ENCODE results near the gene USP25. TPM values are rescaled to one million over a fixed set of nuclear protein-coding genes. Genes with fewer than 3 reads are reported as not detected.

Gene USP25
- total RNA-seq, 1 donor from 2014 or later: 60.7 TPM

DNA sequence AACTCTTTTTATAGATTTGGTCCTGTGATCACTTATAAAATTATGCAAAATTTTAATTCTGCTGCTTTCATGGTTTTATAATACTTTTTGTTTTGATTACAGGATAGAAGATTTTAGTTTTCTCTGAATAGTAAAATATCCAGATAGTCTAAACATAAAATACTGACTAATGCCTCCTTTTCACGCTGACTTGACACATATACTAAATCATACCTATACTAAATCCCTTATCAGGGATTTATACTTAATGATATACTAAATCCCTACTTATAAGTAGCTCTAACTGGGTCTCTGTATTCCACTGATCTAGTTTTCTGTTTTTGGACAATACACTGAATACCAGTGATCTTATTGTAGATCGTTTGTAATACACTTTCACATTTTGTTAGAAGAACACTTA, 128.0 kb downstream of the USP25 start:
- no peak for DNase-seq

- no peak for DNase-seq
Measured at GRCh38 chr21:15860541-15860940, 130.8 kb downstream of the USP25 start.

- DNase-seq: no peak
Measured at GRCh38 chr21:15868940-15869339, 139.2 kb downstream of the USP25 start.

DNA sequence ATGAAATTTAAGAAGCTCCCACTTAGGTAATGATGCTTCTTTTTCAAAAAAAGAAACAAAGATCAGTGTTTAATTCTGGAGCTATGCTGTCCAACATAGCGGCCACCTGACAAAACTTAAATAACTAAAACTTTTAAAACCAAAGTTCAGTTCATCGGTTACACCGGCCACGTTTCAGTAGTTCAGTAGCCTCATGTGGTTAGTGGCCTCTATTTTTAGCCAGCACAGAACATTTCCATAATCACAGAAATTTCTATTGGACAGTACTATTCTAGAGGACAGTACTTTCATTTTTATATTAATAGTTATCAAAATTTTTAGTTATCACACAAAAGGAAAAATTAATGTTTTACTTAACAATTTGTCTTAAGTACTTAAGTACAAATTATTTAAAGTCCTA, 141.0 kb downstream of the USP25 start:
- DNase-seq: no peak

DNA sequence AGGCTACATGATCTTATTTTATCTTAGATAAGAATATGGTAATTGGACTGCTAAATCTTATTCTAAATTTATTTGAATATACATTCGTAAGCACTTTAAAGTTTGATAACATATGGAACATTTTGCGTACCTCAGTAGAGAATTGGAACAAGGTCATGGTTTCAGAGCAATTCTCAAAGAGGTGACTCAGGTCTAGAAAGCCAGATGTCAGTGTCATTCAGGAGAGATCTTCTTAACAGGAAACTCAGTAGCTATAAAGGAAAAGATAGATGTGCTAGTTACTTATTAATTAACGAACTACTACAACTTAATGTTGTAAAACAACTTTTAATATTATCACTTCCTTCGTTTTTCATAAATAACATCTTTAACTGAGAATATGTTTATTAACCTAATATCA, 142.5 kb downstream of the USP25 start:
- DNase-seq: no peak

GRCh38 chr21:15874615-15875014, 144.8 kb downstream of the USP25 start:
- no peak for DNase-seq

DNA sequence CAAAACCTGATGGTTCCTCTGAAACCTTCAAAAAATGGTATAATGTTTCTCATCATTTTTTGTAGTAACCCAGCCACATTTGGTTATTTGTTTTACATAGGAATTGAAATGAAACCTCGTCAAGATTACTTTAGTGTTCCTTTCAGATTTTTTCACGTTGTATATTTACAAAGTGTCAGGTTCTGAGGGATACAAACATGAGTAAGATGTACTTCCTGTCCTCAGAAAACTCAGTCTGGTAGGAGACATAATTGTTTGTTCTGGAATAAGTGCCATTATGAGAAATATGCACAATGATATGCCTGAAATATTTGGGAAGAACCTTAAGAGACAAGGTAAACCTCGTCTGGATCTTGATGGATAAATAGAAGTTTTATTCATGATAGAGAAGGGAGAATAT, 145.5 kb downstream of the USP25 start:
- no peak for DNase-seq

- DNase-seq: no peak
Measured at GRCh38 chr21:15893902-15894301, 164.1 kb downstream of the USP25 start.

DNA sequence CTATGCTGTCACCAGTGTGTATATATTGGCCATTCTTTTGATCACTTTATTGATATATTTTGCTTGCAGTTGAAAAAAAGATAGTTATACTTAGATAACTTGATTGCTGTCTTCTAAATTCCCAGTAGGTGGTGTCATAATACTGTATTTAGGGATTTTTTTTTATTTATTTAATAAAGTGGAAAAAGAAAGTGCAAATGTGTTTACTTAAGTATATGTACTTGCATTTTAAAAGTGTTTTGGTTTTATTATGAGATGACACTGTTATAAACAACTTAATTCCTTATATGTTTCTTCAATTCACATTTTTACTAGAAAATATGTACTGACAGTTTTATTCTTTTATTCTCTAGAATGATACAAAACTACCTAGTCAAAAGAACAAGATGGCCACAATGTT, 164.8 kb downstream of the USP25 start:
- DNase-seq: no peak

DNA sequence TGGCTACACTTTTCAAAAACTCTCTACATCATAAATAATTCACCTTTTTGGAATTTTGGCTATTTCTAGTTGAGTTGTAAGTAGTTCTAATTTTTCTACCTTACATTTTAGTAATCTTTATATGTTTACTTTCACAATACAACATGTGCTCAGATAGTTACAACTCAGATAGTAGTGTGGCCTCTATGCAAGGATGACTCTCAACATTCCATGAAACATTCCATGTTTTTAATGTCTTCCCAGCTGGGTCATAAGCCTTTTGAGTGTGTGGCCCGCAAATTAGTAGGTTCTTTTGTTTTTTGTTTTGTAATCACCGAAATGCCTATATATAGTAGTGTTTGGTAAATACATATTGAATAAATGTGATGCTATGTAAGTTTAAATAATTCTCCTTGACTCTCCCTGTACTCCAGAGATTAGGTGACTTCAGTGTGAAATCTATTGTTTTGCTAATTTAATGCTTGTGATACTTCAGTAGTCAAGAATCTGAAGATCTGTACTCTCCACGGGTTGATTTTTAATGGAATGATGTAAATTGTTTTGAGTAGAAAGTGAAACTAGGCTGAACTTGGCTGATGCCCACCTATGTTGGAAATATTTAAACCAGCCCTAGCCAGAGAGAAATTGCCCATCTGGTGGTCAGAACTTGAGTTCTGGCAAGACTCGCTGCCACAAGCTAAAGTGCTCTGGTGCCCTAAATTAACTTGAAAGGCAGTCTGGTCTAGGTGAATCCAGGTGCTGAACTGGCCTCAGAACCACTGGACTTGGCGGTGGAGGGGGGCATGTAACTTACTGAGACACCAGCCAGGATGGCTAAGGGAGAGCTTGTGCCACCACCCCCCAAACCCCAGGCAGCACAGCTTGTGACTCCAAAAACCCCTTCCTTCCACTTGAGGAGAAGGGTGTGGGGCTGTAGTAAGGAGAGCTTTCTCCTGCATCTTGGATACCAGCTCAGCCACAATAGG, 165.6 kb downstream of the USP25 start:
- DNase-seq: no peak

DNA sequence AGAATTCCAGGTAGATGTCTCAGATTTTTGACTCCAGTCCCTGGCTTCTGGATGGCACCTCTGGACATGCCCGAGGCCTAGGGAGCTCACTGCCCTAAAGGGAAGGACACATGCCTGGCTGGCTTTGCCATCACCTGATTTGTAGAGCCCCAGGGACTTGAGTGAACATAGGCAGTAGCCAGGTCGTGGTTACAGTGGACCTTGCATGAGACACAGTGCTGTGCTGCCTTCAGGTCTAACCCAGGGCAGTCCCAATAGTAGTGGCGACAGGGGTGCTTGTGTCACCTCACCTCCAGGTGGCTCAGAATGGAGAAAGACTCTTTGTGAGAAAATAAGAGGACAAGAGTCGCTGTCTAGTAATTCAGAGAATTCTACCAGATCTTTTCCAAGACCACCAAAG, 166.7 kb downstream of the USP25 start:
- DNase-seq: no peak

DNA sequence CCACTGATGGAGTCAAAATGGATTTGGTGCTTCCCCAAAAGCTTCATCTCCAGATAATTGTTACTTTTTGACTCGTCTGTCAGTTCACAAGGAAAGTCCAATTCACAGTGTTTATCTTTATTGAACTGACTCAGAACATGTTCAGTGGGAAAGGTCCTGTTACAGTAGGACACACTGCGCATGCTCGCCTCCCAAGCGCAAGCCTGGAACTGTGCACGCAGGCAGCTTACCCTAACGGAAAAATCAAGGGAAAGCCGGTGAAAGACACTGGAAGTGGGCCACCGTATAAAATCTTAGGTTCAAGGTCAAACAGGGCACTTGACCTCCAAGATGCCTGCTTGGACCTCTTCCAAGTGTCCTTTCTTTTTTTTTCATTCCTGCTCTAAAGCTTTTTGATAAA, 174.6 kb downstream of the USP25 start:
- no peak for DNase-seq

DNA sequence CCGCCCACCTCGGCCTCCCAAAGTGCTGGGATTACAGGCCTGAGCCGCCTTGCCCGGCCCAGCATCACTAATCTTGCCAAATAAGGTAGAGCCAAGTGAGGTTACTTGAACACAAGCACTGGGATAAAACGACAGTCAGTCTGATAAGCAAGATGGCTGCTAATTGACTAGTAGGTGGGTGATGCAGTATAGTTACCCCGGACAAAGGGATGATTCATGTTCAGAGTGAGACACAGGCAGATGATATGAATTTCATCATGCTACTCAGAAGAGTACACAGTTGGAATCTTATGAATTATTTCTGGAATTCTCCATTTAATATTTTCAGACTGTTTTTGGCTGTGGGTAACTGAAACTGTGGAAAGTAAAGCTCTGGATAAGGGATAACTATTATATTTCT, 178.4 kb downstream of the USP25 start:
- DNase-seq: no peak

GRCh38 chr21:15928196-15928595, 198.4 kb downstream of the USP25 start:
- no peak for DNase-seq

GRCh38 chr21:15928686-15929425, 199.1 kb downstream of the USP25 start:
- DNase-seq: no peak

DNA sequence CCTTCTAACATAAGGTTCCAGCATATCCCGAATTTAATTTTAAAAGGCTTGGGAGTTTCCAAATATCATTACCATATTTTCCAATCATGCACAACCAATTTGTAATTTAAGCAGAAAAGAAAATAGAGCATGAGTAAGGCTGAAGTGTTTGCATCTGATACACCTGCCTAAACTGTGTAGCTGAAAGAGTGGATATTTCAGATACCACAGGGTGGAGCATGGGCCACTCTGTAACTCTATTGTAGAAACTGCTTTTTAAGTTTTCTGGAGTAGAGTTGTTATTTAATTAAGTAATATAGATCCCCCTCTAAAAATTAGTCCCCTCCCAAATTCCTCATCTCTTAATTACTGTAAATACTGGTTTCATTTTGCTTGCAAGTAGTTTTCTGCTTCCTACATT, 199.8 kb downstream of the USP25 start:
- DNase-seq: no peak
